GM12878 (cell line): Measurements from ENCODE around the gene CCNYL1.

Experiments used
- CTCF ChIP-seq, 3 experiments: IDR thresholded peaks in 2 of 3; conservative IDR thresholded peaks in 1 of 3; 2 replicates each; pipeline ENCODE4 v1.5.1; 2011; ENCODE audit warnings: low read depth in 3 of 3, low read length in 3 of 3, mild to moderate bottlenecking in 3 of 3, control low read depth in 2 of 3, moderate library complexity in 2 of 3, inconsistent platforms in 1 of 3, mixed read lengths in 1 of 3; ENCODE audit not compliant: control insufficient read depth in 2 of 3, insufficient read depth in 1 of 3; ENCODE audit errors: extremely low read depth in 1 of 3
- EZH2 ChIP-seq: IDR thresholded peaks from 2 replicates; pipeline ENCODE4 v1.6.1; 2012; ENCODE audit warnings: low read depth, mild to moderate bottlenecking, control low read depth, inconsistent platforms, low read length, borderline replicate concordance; ENCODE audit not compliant: control insufficient read depth
- JUNB ChIP-seq: IDR thresholded peaks from 2 replicates; pipeline ENCODE4 v1.6.1; 2016; ENCODE audit warnings: antibody characterized with exemption, mild to moderate bottlenecking
- POLR2A ChIP-seq: IDR thresholded peaks from 2 replicates; pipeline ENCODE4 v1.6.1; 2011; ENCODE audit warnings: low read depth, mild to moderate bottlenecking, low read length
- RAD21 ChIP-seq: IDR thresholded peaks from 2 replicates; pipeline ENCODE4 v1.6.1; 2011; ENCODE audit warnings: mild to moderate bottlenecking, low read depth, low read length, moderate library complexity; ENCODE audit not compliant: insufficient read depth
- TARDBP ChIP-seq: IDR thresholded peaks from 2 replicates; pipeline ENCODE4 v1.6.1; 2016; ENCODE audit warnings: borderline replicate concordance
- ZNF217 ChIP-seq: fragments of 450-650 bp; IDR thresholded peaks from 2 replicates; pipeline ENCODE4 v1.6.1; 2017; ENCODE audit warnings: antibody characterized with exemption, mild to moderate bottlenecking

- TF ChIP-seq CTCF (IDR thresholded peaks at IDR 0.05 in 2 of 3, conservative IDR thresholded peaks at IDR 0.05 in 1 of 3; ENCODE audit: control insufficient read depth in 2 of 3, extremely low read depth in 1 of 3, insufficient read depth in 1 of 3, low read depth in 3 of 3, low read length in 3 of 3), result peak; percentile 40 to 63 (median 60)
- no peak for TF ChIP-seq ZNF217
- no peak for TF ChIP-seq POLR2A
- TF ChIP-seq JUNB, result no peak
- no peak for TF ChIP-seq TARDBP
- no peak for TF ChIP-seq EZH2
- TF ChIP-seq RAD21, result peak; percentile 51
Observed at GRCh38 chr2:207692206-207693065, 19.0 kb upstream of the CCNYL1 start.
